PFSK-1 (cell line): ENCODE measurements around the gene ARHGEF12.

Source experiments
- POLR2AphosphoS5 ChIP-seq: IDR thresholded peaks from 2 replicates; pipeline ENCODE4 v1.6.1; 2012; ENCODE audit warnings: low read depth, mild to moderate bottlenecking, control low read depth, low read length, moderate library complexity
- SIN3A ChIP-seq: IDR thresholded peaks from 2 replicates; pipeline ENCODE4 v1.6.1; 2012; ENCODE audit warnings: mild to moderate bottlenecking, low read length, moderate library complexity, borderline replicate concordance; ENCODE audit not compliant: insufficient read depth
- TAF1 ChIP-seq: IDR thresholded peaks from 2 replicates; pipeline ENCODE4 v1.6.1; 2012; ENCODE audit warnings: low read length, control low read depth, borderline replicate concordance; ENCODE audit not compliant: insufficient read depth
- TF ChIP-seq, protein P1 (sequence below), 2 experiments: IDR thresholded peaks; 2 replicates each; pipeline versions ENCODE4 v1.6.1 to v1.8.0; 2011 to 2012; ENCODE audit warnings: low read depth in 2 of 2, low read length in 2 of 2, control low read depth in 1 of 2, inconsistent platforms in 1 of 2, mild to moderate bottlenecking in 1 of 2, moderate library complexity in 1 of 2; ENCODE audit not compliant: insufficient read depth in 1 of 2

DNA sequence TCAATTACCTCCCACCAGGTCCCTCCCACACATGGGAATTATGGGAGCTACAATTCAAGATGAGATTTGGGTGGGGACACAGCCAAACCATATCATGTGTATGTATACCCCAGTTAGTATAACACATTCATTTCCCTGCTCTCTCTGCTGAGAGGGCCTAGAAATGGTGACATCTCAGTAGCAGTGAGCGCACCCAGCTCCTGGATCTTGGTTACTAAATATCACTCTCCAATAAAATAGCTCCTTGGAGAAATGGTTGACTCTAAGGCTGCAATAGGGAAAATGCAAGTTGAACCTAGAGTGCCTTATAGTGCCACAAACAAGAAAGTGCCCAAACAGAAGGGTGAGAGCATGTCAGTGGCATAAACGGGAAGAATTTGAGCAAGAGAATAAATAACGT is 59.6 kb downstream of the ARHGEF12 start:
- TF ChIP-seq POLR2AphosphoS5 (no peak), TAF1 (no peak), SIN3A (no peak)
- TF ChIP-seq, protein P1, sequence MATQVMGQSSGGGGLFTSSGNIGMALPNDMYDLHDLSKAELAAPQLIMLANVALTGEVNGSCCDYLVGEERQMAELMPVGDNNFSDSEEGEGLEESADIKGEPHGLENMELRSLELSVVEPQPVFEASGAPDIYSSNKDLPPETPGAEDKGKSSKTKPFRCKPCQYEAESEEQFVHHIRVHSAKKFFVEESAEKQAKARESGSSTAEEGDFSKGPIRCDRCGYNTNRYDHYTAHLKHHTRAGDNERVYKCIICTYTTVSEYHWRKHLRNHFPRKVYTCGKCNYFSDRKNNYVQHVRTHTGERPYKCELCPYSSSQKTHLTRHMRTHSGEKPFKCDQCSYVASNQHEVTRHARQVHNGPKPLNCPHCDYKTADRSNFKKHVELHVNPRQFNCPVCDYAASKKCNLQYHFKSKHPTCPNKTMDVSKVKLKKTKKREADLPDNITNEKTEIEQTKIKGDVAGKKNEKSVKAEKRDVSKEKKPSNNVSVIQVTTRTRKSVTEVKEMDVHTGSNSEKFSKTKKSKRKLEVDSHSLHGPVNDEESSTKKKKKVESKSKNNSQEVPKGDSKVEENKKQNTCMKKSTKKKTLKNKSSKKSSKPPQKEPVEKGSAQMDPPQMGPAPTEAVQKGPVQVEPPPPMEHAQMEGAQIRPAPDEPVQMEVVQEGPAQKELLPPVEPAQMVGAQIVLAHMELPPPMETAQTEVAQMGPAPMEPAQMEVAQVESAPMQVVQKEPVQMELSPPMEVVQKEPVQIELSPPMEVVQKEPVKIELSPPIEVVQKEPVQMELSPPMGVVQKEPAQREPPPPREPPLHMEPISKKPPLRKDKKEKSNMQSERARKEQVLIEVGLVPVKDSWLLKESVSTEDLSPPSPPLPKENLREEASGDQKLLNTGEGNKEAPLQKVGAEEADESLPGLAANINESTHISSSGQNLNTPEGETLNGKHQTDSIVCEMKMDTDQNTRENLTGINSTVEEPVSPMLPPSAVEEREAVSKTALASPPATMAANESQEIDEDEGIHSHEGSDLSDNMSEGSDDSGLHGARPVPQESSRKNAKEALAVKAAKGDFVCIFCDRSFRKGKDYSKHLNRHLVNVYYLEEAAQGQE (IDR thresholded peaks at IDR 0.05; ENCODE audit: insufficient read depth in 1 of 2, low read depth in 2 of 2, low read length in 2 of 2) = no peak
